Measurements from ENCODE around the gene THSD7A.

Gene THSD7A

GRCh38 chr7:11410656-11411644, 421.0 kb downstream of the THSD7A start:
- no peak for DNase-seq (ENCODE audit: low read depth)

- DNase-seq (ENCODE audit: low read depth) = no peak
Measured at GRCh38 chr7:11404355-11404754, 427.6 kb downstream of the THSD7A start.

GRCh38 chr7:11403781-11404180, 428.2 kb downstream of the THSD7A start:
- DNase-seq (ENCODE audit: low read depth) = no peak

GRCh38 chr7:11394438-11394837, 437.6 kb downstream of the THSD7A start:
- DNase-seq (ENCODE audit: low read depth) = no peak

GRCh38 chr7:11379641-11380040, 452.4 kb downstream of the THSD7A start:
- DNase-seq (ENCODE audit: low read depth) = no peak

GRCh38 chr7:11376529-11376928, 455.5 kb downstream of the THSD7A start:
- no peak for DNase-seq (ENCODE audit: low read depth)

- no peak for DNase-seq (ENCODE audit: low read depth)
Measured at GRCh38 chr7:11374629-11375028, 457.4 kb downstream of the THSD7A start.

GRCh38 chr7:11373546-11374142, 458.4 kb downstream of the THSD7A start:
- DNase-seq (ENCODE audit: low read depth) = no peak

GRCh38 chr7:11369696-11370095, 462.3 kb downstream of the THSD7A start:
- DNase-seq (ENCODE audit: low read depth) = no peak

GRCh38 chr7:11366118-11366517, 465.9 kb downstream of the THSD7A start:
- DNase-seq (ENCODE audit: low read depth) = no peak

- DNase-seq (ENCODE audit: low read depth) = no peak
Measured at GRCh38 chr7:11358637-11359036, 473.4 kb downstream of the THSD7A start.

GRCh38 chr7:11355399-11356005, 476.5 kb downstream of the THSD7A start:
- no peak for DNase-seq (ENCODE audit: low read depth)

GRCh38 chr7:11346302-11346701, 485.7 kb downstream of the THSD7A start:
- no peak for DNase-seq (ENCODE audit: low read depth)

- DNase-seq (ENCODE audit: low read depth) = no peak
Measured at GRCh38 chr7:11345621-11346020, 486.4 kb downstream of the THSD7A start.

GRCh38 chr7:11343818-11344413, 488.1 kb downstream of the THSD7A start:
- DNase-seq (ENCODE audit: low read depth) = no peak

- DNase-seq (ENCODE audit: low read depth) = no peak
Measured at GRCh38 chr7:11343136-11343535, 488.9 kb downstream of the THSD7A start.

- no peak for DNase-seq (ENCODE audit: low read depth)
Measured at GRCh38 chr7:11341285-11341944, 490.6 kb downstream of the THSD7A start.

- no peak for DNase-seq (ENCODE audit: low read depth)
Measured at GRCh38 chr7:11336432-11336831, 495.6 kb downstream of the THSD7A start.

- no peak for DNase-seq (ENCODE audit: low read depth)
Measured at GRCh38 chr7:11335947-11336346, 496.1 kb downstream of the THSD7A start.

GRCh38 chr7:11332865-11333228, 499.2 kb downstream of the THSD7A start:
- DNase-seq (ENCODE audit: low read depth) = no peak

GRCh38 chr7:11332186-11332864, 499.7 kb downstream of the THSD7A start:
- DNase-seq (ENCODE audit: low read depth) = no peak
